ENCODE results near the gene INO80. TPM values are rescaled to one million over a fixed set of nuclear protein-coding genes. Genes with fewer than 3 reads are reported as not detected.

Gene INO80
- total and polyA plus RNA-seq, 2 donors = 7.6 to 12.9 TPM

- peak overlapping the region in 1 of 2 donors; percentile 3 for H3K4me3 ChIP-seq (ENCODE audit: low read length in 2 of 2)
- peak in 2 of 9 donors; percentile 63 to 78 for DNase-seq (ENCODE audit: low read depth in 6 of 9, low spot score in 9 of 9)
- H3K27ac ChIP-seq (ENCODE audit: low read depth in 1 of 2, low read length in 1 of 2) = no peak overlapping the region
- WGBS = 27% methylated on average over 8 of the region's 8 CpGs
- peaks cover 42 to 51% of the 10 kb centered on the region in 2 donors for H3K27me3 ChIP-seq (ENCODE audit: control insufficient read depth in 2 of 2, insufficient read depth in 1 of 2, low read length in 1 of 2)
- H3K36me3 ChIP-seq (ENCODE audit: control insufficient read depth in 2 of 2, insufficient read depth in 2 of 2, low read length in 1 of 2) = no peaks in the 10 kb centered on the region
- H3K4me1 ChIP-seq (ENCODE audit: control insufficient read depth in 2 of 2, insufficient read depth in 2 of 2, low read length in 2 of 2) = peaks cover 45 to 68% of the 10 kb centered on the region in 2 donors
- H3K9me3 ChIP-seq (ENCODE audit: control insufficient read depth in 2 of 2, insufficient read depth in 1 of 2, low read length in 1 of 2) = peaks cover 0 to 9% of the 10 kb centered on the region in 2 donors
Measured at GRCh38 chr15:40932156-40932555, 183.9 kb downstream of the INO80 start.

GRCh38 chr15:40931300-40932142, 184.6 kb downstream of the INO80 start:
- DNase-seq (ENCODE audit: low read depth in 6 of 9, low spot score in 9 of 9) = no peak
- H3K27ac ChIP-seq (ENCODE audit: low read depth in 1 of 2, low read length in 1 of 2) = no peak overlapping the region
- peaks cover 47 to 57% of the 10 kb centered on the region in 2 donors for H3K27me3 ChIP-seq (ENCODE audit: control insufficient read depth in 2 of 2, insufficient read depth in 1 of 2, low read length in 1 of 2)
- H3K9me3 ChIP-seq (ENCODE audit: control insufficient read depth in 2 of 2, insufficient read depth in 1 of 2, low read length in 1 of 2) = peaks cover 0 to 13% of the 10 kb centered on the region in 2 donors
- H3K36me3 ChIP-seq (ENCODE audit: control insufficient read depth in 2 of 2, insufficient read depth in 2 of 2, low read length in 1 of 2) = no peaks in the 10 kb centered on the region
- peaks cover 47 to 73% of the 10 kb centered on the region in 2 donors for H3K4me1 ChIP-seq (ENCODE audit: control insufficient read depth in 2 of 2, insufficient read depth in 2 of 2, low read length in 2 of 2)
- 95% methylated on average over 16 of the region's 16 CpGs for WGBS
- H3K4me3 ChIP-seq (ENCODE audit: low read length in 2 of 2) = peak overlapping the region in 1 of 2 donors; percentile 11

- peak in 2 of 9 donors; percentile 63 to 64 for DNase-seq (ENCODE audit: low read depth in 6 of 9, low spot score in 9 of 9)
- H3K36me3 ChIP-seq (ENCODE audit: control insufficient read depth in 2 of 2, insufficient read depth in 2 of 2, low read length in 1 of 2) = no peaks in the 10 kb centered on the region
- H3K4me1 ChIP-seq (ENCODE audit: control insufficient read depth in 2 of 2, insufficient read depth in 2 of 2, low read length in 2 of 2) = peaks cover 51 to 81% of the 10 kb centered on the region in 2 donors
- no peak overlapping the region for H3K27ac ChIP-seq (ENCODE audit: low read depth in 1 of 2, low read length in 1 of 2)
- 3% methylated on average over 46 of the region's 46 CpGs for WGBS
- peaks cover 0 to 14% of the 10 kb centered on the region in 2 donors for H3K9me3 ChIP-seq (ENCODE audit: control insufficient read depth in 2 of 2, insufficient read depth in 1 of 2, low read length in 1 of 2)
- H3K27me3 ChIP-seq (ENCODE audit: control insufficient read depth in 2 of 2, insufficient read depth in 1 of 2, low read length in 1 of 2) = peaks cover 55 to 66% of the 10 kb centered on the region in 2 donors
- H3K4me3 ChIP-seq (ENCODE audit: low read length in 2 of 2) = peak overlapping the region; percentile 11 to 27
Measured at GRCh38 chr15:40930430-40931299, 185.4 kb downstream of the INO80 start.

GRCh38 chr15:40929660-40930429, 186.2 kb downstream of the INO80 start:
- no peak for DNase-seq (ENCODE audit: low read depth in 6 of 9, low spot score in 9 of 9)
- H3K27me3 ChIP-seq (ENCODE audit: control insufficient read depth in 2 of 2, insufficient read depth in 1 of 2, low read length in 1 of 2) = peaks cover 62 to 74% of the 10 kb centered on the region in 2 donors
- no peaks in the 10 kb centered on the region for H3K36me3 ChIP-seq (ENCODE audit: control insufficient read depth in 2 of 2, insufficient read depth in 2 of 2, low read length in 1 of 2)
- 3% methylated on average over 56 of the region's 56 CpGs for WGBS
- peak overlapping the region; percentile 11 to 47 for H3K4me3 ChIP-seq (ENCODE audit: low read length in 2 of 2)
- H3K9me3 ChIP-seq (ENCODE audit: control insufficient read depth in 2 of 2, insufficient read depth in 1 of 2, low read length in 1 of 2) = peaks cover 0 to 14% of the 10 kb centered on the region in 2 donors
- peaks cover 51 to 87% of the 10 kb centered on the region in 2 donors for H3K4me1 ChIP-seq (ENCODE audit: control insufficient read depth in 2 of 2, insufficient read depth in 2 of 2, low read length in 2 of 2)
- H3K27ac ChIP-seq (ENCODE audit: low read depth in 1 of 2, low read length in 1 of 2) = no peak overlapping the region

Other genes with a start within 250 kb of the INO80 start
- 3.4 TPM for gene RHOV, start 242.0 kb downstream of the INO80 start, total RNA-seq
- 15.3 TPM for gene RHOV, start 242.0 kb downstream of the INO80 start, polyA plus RNA-seq
- gene VPS18, start 221.8 kb downstream of the INO80 start, total RNA-seq = 12.4 TPM
- gene VPS18, start 221.8 kb downstream of the INO80 start, polyA plus RNA-seq = 10.3 TPM
- gene DLL4, start 186.9 kb downstream of the INO80 start, total RNA-seq = 5.2 TPM
- 5.9 TPM for gene DLL4, start 186.9 kb downstream of the INO80 start, polyA plus RNA-seq
- gene CHAC1, start 162.8 kb downstream of the INO80 start, total RNA-seq = 0.47 TPM
- gene CHAC1, start 162.8 kb downstream of the INO80 start, polyA plus RNA-seq = 1.9 TPM
- 0.09 TPM for gene EXD1, start 114.5 kb upstream of the INO80 start, total RNA-seq
- gene EXD1, start 114.5 kb upstream of the INO80 start, polyA plus RNA-seq = 0.34 TPM
- 21.6 TPM for gene CHP1, start 115.0 kb upstream of the INO80 start, total RNA-seq
- 38.8 TPM for gene CHP1, start 115.0 kb upstream of the INO80 start, polyA plus RNA-seq
- gene OIP5, start 216.3 kb upstream of the INO80 start, total RNA-seq = 19.5 TPM
- gene OIP5, start 216.3 kb upstream of the INO80 start, polyA plus RNA-seq = 2.4 TPM
- gene NUSAP1, start 216.6 kb upstream of the INO80 start, total RNA-seq = 152 TPM
- 14.0 TPM for gene NUSAP1, start 216.6 kb upstream of the INO80 start, polyA plus RNA-seq